Left renal cortex interstitium (tissue), 4 donors: ENCODE results near the gene KCNQ5. TPM values are rescaled to one million over a fixed set of nuclear protein-coding genes. Genes with fewer than 3 reads are reported as not detected.

ENCODE experiments used
- DNase-seq, 4 donors: peaks; one replicate each; pipeline ENCODE4 v3.0.0-alpha.2; 2013; ENCODE audit warnings: low read depth in 4 of 4, low spot score in 2 of 4, missing footprints in 1 of 4
- polyA plus RNA-seq, 4 donors: library from polyadenylated mRNA; unstranded; fragments of 120-200 nt; gene quantifications; one replicate each; pipeline ENCODE4 v1.2.1, GENCODE V29; 2013; ENCODE audit not compliant: insufficient read length in 4 of 4

The KCNQ5 gene
- polyA plus RNA-seq, 4 donors = 0.14 to 0.59 (median 0.25) TPM

DNA sequence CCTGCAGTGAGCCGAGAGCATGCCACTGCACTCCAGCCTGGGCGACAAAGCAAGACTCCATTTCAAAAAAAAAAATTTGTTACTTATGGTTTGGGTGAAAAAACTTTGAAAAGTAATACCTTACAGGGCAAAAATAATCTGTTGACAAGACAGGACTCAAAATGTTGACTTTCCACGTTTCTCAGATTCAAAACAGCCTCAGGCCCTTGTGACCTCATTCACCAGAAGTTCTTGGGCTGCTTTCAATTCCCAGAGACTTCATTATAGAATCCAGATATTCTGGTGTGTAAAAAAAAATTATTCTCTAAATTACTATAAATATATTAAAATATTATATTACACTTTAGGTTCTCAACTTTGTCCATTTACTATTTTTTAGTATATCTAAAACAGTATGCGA is 116.2 kb downstream of the KCNQ5 start:
- no peak for DNase-seq

DNA sequence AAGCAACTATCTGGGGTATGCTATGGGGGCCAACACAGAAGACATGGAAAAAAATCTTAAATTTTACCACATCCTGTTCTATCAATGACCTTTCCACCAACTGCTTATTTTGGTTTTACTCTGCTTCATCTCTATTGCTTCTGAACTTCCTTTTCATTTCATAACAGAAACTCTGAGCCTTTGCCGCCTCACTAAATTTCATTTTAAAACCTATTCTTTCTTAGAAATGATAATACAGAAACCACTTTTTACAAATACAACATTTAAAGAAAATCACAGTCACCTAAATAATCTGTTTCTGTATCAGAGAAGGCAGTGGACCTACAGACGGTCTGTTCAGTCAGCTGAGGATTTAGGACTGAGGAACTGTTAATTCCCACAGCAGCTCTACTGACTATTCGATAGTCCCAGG is 117.5 kb downstream of the KCNQ5 start:
- DNase-seq = no peak

DNA sequence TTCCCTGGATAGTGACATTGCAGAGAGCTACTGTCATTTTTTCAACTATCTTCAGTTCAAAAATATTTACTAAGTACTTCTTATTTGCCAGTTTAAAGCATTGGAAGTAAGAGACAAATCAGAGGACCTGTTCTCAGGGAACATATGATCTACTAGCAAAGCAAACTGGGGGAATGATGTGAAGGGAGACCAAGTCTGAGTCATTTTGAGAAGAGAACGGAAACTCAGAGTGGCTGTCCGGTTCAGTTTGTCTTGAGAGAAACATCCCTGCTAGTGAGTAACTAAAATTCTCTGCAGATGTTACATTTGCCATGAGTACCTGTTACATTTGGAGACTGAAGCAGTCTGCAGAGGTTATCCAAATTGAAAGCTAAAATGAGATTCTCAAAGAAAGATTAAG is 118.3 kb downstream of the KCNQ5 start:
- DNase-seq = no peak

DNA sequence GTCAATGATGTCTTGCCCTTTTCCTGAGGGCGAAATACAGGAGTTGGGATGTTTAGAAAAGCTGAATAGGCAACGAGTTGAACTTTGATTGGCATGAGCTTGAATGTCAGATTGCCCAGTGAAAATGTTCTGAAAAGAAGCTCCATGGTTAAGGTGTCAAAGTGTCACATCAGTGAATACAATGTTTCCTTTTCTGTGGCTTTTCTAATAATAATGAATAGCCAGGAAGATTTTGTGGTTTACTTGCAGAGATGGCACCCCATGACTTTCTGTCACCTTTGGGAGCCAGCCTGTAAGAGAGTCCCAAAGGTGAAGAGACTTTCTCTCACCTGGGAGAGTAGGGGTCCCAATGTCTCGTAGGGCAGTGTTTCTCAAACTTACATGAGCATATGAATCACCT is 119.2 kb downstream of the KCNQ5 start:
- DNase-seq = no peak

DNA sequence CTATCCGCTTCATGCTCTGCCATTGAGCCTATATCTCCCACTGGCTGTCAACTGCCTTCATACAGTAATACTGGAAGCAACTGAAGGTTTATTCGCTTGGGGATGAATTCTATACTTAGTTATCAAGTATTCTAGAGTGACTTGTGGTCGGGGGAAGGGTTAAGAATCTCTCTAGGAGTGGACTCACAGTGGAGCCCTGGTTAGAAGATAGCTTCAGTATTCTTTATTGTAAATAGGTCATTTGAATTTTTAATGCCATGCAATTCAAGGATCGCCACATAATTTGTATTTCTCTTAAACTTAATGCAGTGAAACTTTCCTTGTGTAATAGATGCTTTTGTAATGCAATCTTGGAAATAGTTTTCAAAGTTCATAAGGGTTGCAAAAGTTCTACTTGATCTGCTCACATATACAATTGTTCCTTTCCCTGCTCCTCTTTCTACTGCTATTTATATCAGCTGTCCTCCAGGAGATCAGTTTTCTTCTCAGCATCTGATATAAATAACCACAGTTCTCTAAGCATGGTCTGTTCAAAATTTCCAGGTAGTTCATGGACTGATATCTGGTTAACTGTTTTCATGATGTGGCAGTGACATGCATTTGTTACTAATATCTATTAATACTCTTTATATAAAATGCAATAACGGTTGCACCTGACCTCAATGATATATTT is 120.3 kb downstream of the KCNQ5 start:
- no peak for DNase-seq

DNA sequence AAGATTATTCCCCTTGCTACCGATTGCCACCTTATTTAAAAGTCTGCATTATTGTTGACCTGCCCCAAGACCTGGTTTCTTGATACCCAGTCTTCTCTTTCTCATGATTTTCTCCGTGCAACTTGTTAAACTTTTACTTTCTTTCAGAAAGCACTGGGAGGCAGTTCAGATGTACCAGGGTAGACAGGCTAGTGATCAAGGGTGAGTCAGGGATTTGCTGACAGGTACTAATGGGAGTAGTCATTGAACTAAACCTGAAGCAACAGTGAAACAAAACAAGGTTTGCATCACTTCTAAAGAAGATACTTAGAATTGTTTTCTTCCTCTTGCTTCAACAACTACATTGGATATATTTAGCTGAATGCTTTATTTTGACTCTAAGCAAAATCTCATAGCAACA is 124.4 kb downstream of the KCNQ5 start:
- DNase-seq = no peak

DNA sequence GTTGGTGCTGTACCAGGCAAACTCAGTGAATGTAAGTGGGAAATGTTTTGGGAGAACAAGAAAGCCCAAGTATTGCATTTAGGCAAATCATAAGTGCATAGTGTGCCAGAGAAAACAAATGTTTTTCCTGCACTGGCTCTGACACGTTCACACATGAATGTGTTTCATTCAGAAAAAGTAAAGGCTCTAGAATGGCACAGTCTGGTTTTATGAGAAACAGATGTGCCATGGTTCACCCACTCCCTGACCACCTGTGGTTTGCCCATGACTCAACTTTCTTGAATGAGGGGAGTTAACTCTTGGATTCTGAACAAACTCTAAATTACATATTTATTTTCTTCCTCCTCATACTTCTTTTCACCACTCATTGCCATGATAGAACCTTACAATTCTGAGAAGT is 126.9 kb downstream of the KCNQ5 start:
- no peak for DNase-seq

DNA sequence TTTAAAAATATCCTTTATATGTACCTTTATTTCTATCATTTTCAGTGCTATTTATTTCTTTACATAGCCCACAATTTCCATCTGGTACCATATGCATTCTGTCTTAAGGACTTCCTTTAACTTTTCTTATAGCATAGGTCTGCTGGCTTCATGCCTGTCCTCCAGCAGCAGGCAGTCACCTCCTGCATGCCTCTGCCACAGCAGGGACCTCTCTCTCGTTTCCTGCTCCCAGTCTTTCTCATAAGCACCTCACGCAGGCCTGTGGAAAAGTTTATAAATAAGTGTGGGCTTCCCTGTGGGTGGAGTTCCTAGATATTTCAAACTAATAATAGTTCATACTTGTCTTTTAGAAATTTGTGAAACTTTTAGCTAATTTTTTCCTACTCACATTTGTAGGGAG is 133.9 kb downstream of the KCNQ5 start:
- no peak for DNase-seq

DNA sequence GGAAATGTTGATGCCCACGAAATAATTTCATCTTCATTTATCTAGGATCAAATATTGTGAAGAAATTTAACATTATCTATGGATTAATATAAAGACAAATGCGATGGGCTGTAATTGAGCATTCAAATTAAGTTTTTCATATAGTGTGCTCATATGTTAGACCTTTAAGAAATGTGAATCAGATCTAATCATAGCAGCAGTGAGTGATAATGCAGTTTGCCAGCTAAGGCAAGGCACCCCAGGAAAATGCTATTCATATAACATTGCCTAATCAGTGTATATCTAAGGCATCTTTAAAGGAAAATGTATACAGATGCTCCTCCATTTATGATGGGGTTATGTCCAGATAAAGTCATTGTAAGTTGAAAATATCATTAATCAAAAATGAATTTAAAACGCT is 135.2 kb downstream of the KCNQ5 start:
- no peak for DNase-seq

DNA sequence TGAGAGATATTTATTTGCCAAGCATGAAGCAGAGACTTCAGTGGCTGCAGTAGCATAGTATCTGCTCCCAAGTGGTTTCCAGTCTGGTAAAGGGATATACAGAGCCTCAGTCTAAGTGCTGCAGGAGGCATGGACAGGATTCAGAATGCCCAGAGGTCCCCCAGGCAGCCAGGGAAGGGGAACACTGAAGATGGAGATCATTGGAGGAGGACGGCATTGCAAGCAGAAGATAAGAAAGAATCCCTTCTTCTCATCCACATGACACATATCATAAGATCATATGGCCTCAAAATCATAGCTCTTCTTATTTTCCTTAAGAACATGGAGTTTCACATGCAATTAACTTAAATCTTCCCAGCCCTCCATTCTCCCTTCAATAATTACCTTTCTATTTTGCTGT is 136.1 kb downstream of the KCNQ5 start:
- no peak for DNase-seq

DNA sequence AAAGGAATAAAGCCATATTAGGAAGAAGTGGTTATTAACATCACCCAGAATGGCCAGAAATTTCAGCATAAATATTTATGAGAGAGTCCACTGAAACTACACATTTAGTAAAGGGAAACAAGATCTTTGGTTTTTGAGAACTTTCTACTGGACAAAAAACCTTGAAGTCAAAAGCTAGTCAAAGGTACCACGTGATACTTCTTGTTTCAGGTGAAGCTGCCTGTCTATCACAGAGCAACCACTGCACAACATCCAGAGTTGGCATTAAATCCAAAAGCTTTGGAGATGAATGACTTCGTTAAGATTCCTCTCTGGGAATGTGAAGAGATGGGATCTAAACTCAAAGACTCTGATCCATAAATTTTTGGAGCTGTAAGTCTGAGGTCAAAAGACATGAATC is 137.0 kb downstream of the KCNQ5 start:
- no peak for DNase-seq

DNA sequence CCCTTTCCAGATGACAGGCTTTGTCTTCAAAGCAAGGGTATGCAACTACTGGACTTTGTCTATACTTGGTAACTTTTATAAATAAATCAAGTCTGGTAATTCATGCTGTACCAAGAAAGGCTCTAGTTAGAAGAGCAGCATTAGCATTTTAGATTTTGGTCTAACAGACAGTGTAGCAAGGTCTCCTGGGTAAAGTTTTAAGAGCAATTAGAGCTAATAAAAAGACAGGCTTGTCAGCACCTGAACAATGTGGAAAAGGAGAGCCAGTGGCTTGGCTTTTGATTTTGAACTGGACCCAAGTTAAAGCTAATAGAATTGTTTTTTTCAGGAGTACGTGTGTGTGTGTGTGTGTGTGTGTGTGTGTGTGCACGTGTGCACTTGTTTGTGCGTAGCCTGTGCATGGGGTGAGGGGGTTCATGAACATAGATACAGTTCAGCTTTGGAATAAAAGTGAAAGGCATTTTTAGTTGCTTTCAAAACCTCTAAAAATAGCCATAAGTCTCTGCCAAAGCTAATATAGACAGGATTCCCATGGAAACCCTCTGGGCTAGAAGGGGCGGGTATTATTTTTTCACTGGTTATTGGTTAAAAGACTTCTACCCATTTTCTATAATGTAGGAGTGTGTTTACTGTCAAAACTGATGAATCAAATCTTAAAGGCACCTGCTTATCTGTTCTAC is 138.4 kb downstream of the KCNQ5 start:
- DNase-seq = no peak

DNA sequence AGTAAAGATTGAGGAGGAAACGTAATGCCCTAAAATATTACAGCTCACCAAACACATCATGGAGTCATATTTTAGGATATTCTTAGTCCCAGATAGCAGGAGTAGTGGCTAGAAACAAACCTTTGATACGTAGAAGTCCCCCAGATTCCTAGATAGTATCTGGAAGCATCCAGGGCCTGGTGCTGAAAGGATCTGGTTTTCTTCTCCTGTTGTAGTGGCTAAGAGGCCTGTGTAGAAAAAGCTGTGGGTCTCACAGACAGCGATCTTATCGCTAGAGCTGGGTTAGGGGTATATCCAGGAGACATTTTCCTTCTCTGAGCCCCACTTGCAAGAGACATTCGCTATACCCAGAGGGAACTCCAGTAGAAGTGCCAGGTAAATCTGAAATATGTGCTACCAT is 139.9 kb downstream of the KCNQ5 start:
- no peak for DNase-seq

DNA sequence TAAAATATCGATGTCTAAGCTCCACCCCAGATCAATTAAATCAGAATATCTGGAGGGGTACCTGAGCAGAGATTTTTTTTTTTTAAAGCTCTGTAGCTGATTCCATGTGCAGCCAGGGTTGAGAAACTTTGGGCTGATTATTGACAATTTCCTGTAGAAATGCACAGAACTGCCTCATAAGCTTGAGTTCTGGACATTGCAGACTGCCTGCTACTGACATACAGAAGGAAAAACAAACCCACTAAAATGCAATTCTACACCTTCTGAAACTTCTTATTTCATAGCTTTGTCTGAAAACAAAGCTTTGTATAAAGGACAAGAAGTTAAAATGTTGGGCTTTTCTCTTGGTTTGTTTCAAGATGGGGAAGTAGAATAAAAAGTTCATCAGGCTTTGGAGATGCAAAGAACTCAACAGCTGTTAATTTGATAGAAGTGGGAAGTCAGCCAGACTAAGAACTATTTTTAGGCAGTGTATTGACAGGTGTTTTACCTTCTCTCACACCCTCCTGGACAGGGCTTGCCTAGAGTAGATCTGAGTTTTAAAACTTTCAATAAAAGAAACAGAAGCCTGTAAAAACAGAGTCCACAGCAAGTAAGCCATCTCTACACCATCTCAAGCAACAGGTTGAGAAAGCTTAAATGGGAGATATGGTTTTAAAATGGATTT is 147.7 kb downstream of the KCNQ5 start:
- DNase-seq = no peak

DNA sequence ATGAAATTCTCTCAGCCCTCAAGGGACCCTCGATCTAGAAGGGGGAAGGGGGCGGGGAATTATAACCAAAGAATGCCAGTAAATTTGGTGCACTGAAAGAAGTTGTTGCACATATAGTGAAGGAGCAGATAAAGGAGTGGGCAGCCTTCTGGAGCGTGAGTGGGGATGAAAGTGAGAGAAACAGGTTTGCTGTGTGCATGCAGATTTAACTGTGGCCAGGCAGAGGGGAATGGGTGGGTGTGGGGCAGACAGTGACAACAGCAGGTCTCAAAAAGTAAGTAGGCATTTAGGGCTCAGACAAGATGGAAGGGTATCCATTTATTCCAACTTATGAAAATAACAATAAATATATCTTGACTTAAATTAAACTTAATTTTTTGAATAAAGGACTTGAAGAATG is 149.1 kb downstream of the KCNQ5 start:
- no peak for DNase-seq

DNA sequence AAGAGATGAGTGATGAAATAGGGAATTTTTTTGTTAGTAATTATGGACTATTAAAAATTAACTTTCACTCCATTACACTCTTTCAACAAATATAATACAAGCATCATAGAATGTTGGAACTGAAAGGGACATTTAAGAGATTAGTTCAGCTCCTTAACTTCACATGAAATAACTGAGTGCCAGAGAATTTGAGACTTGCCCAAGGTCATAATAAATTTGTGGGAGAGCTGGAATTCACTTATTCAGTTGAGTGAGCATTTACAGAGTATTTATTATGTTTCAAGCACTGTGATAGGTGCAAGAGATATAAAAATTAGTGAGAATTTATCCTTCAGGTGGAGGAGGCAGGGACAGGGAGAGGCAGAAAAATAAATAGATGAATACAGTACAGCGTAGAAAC is 154.6 kb downstream of the KCNQ5 start:
- DNase-seq = no peak

DNA sequence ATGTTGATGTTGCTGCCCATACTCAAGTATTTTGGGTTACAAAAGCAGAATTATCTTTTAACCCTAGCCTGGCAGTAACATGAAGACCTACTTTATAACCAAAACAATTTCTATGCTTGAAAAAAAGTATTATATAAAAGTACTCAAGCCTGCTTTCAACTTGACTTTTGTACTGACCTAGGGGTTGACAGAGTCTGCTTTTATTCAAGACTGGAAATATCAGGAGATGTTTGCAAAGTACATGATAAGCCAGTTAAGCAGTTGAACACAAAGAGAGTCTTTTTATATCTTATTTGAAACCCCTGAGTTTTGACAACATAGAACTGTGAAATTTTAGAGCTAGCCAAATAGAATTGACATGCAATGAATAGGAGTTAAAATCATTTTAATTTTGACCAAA is 159.8 kb downstream of the KCNQ5 start:
- DNase-seq = no peak

DNA sequence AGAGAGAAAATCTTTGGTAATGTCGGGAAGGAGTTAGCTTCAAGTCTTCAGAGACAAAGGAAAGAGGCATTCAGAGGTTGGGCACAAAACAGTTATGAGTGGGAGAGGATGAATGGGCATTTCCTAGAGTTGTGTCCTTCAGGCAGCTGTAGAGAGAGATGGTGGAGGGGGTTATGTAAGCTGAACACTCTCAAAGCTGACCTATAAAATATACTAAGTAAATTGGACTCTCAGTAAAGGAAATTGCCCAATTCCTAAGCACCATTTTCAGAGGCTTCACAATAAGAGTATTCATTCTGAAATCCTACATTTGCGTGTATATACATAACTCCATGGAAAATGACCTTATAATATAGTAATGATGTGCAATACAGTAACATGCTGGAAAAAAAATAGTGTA is 161.2 kb downstream of the KCNQ5 start:
- DNase-seq = no peak

DNA sequence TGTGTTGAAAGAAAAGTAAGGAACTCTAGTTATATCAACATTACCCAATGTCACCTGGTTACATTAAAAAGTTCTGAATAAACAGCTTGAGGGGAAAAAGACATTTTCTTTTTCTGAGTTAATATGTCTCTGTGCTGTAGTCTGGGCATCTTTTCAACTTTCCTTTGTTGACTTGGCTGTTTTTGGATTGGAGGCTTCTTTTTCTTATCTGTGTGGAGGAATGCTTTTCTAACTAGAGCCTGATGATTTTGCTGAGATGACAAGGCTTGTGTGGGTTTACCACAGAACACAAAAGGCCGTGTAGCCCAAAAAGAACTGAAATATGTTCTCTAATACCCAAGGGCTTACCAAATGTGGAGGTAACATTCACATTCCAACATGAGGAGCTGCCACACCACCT is 161.8 kb downstream of the KCNQ5 start:
- no peak for DNase-seq

DNA sequence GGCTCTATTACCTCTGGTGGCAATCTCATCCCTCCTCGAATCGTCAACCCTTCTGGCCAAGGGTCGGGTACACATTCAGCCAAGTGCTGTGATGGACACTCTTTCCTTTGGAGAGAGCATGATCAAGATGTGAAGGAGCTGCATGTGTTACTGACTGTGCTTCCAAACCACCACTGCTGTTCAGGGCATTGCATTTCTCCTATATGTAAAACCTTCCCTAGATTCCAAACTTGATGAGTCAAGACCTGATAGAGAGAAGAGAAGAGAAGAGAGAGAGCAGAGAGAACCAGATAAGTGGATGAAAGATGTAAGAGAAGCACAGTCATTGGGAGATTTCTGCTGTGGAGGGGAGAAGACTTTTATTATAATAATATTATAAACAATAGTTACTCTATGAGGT is 162.2 kb downstream of the KCNQ5 start:
- DNase-seq = no peak

DNA sequence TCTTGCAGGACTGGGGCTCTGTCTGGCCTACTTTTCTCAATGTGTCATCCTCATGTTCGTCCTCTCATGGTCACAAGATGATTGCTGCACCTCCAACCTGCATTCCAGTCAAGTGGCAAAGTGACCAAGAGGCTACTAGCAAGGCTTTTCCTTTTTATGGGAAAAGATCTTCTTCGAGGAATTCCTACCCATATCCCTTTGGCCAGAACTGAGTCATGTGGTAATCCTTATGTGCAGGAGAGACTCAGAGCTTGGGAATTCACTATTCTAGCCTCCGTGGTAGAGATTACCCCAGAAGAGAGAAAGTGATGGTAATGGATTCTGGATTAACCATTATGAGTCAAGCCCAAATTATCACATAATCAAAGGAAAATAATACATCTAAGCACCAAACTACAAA is 162.7 kb downstream of the KCNQ5 start:
- no peak for DNase-seq

DNA sequence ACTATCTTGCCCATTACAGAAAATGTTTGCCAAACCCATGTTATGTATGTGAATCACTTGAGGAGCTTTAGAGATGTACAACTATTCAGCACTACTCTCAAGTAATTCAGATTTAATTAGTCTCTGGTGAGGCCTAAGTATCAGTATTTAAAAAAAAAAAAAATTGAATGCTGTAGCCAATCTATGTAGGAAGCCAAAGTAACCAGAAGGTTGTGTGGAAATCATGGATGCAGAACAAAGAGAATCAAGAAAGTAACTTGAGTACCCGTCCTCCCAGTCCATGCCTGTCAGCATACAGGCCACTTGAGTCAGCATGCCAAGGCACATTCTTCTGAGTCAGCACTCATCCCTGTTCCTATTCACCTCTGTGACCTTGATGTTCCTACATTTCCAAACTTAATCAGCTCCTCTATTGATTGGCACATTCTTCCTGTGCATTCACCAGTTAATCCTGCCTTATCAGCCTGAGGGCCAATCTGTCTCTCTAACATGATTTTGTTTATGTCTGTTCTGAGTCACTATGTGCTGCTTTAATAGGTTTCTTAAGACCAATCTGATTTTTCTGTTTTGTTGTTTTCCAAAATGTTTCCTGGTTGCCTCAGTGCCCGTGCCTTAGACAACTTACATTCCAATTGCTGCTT is 165.6 kb downstream of the KCNQ5 start:
- peak in 1 of 4 donors; percentile 6 for DNase-seq
